Progenitor cell of endocrine pancreas (in vitro differentiated cells): ENCODE results near the gene NLRX1. TPM values are rescaled to one million over a fixed set of nuclear protein-coding genes. Genes with fewer than 3 reads are reported as not detected.
"Not testable (repeated sequence)": the region's sequence is repeated elsewhere in the genome, so short reads cannot be mapped to it uniquely, and the experiment has no call there.

Experiments
- DNase-seq: peaks from one replicate; pipeline ENCODE4 v3.0.0; 2021; ENCODE audit warnings: low spot score; ENCODE audit not compliant: unreplicated experiment
- H3K27ac Mint-ChIP-seq: 2 replicates; pipeline ENCODE4 v1.8.0; 2021; ENCODE audit warnings: mild to moderate bottlenecking, moderate library complexity, mixed read lengths
- H3K27me3 Mint-ChIP-seq: 2 replicates; pipeline ENCODE4 v1.8.0; 2021; ENCODE audit warnings: mixed read lengths
- H3K36me3 Mint-ChIP-seq: 2 replicates; pipeline ENCODE4 v1.8.0; 2022; ENCODE audit warnings: mixed read lengths; ENCODE audit not compliant: insufficient read depth
- H3K4me1 Mint-ChIP-seq: 2 replicates; pipeline ENCODE4 v1.8.0; 2021; ENCODE audit warnings: low read depth, mixed read lengths
- H3K4me3 Mint-ChIP-seq: 2 replicates; pipeline ENCODE4 v1.8.0; 2021; ENCODE audit warnings: low read depth, mild to moderate bottlenecking, moderate library complexity, mixed read lengths
- H3K9me3 Mint-ChIP-seq: 2 replicates; pipeline ENCODE4 v1.8.0; 2021; ENCODE audit warnings: low read depth, mixed read lengths
- CTCF ChIP-seq: fragments of 200-600 bp; sonication (generic); IDR thresholded peaks from one replicate; pipeline ENCODE4 v1.5.0; 2021; ENCODE audit warnings: antibody characterized with exemption, mild to moderate bottlenecking; ENCODE audit not compliant: unreplicated experiment
- total RNA-seq: library from RNA; stranded (reverse); gene quantifications from 2 replicates; pipeline ENCODE4 v1.2.1, GENCODE V29; 2021

NLRX1 gene
- total RNA-seq, 1 donor from 2014 or later, result 15.9 TPM

GRCh38 chr11:119188067-119188466 is 19.5 kb downstream of the NLRX1 start:
- peak overlapping the region; percentile 64 for H3K27ac Mint-ChIP-seq
- H3K4me1 Mint-ChIP-seq, result peaks cover 16% of the 10 kb centered on the region
- no peaks in the 10 kb centered on the region for H3K9me3 Mint-ChIP-seq
- peaks cover 2% of the 10 kb centered on the region for H3K36me3 Mint-ChIP-seq
- H3K4me3 Mint-ChIP-seq, result no peak overlapping the region
- no peaks in the 10 kb centered on the region for H3K27me3 Mint-ChIP-seq
- TF ChIP-seq CTCF, result no peak
- no peak for DNase-seq

GRCh38 chr11:119188887-119189286 is 20.4 kb downstream of the NLRX1 start:
- H3K4me3 Mint-ChIP-seq, result no peak overlapping the region
- DNase-seq, result no peak
- H3K27me3 Mint-ChIP-seq, result no peaks in the 10 kb centered on the region
- H3K4me1 Mint-ChIP-seq, result peaks cover 16% of the 10 kb centered on the region
- no peak for TF ChIP-seq CTCF
- H3K9me3 Mint-ChIP-seq, result no peaks in the 10 kb centered on the region
- H3K36me3 Mint-ChIP-seq, result peaks cover under 1% of the 10 kb centered on the region
- H3K27ac Mint-ChIP-seq, result no peak overlapping the region

GRCh38 chr11:119189393-119189792 is 20.9 kb downstream of the NLRX1 start:
- H3K4me3 Mint-ChIP-seq, result no peak overlapping the region
- TF ChIP-seq CTCF, result no peak
- no peak for DNase-seq
- no peaks in the 10 kb centered on the region for H3K9me3 Mint-ChIP-seq
- H3K27ac Mint-ChIP-seq, result no peak overlapping the region
- H3K27me3 Mint-ChIP-seq, result no peaks in the 10 kb centered on the region
- H3K4me1 Mint-ChIP-seq, result peaks cover 16% of the 10 kb centered on the region
- H3K36me3 Mint-ChIP-seq, result no peaks in the 10 kb centered on the region

GRCh38 chr11:119190531-119190930 is 22.0 kb downstream of the NLRX1 start:
- Mint-ChIP-seq H3K27me3 (no peaks in the 10 kb centered on the region), H3K9me3 (no peaks in the 10 kb centered on the region), H3K27ac (no peak overlapping the region), H3K36me3 (no peaks in the 10 kb centered on the region), H3K4me1 (peaks cover 21% of the 10 kb centered on the region), H3K4me3 (no peak overlapping the region)
- TF ChIP-seq CTCF, result no peak
- DNase-seq, result no peak

- peak overlapping the region; percentile 49 for H3K27ac Mint-ChIP-seq
- not testable (repeated sequence) for H3K36me3 Mint-ChIP-seq, H3K4me3 Mint-ChIP-seq, H3K9me3 Mint-ChIP-seq, H3K27me3 Mint-ChIP-seq, DNase-seq
- H3K4me1 Mint-ChIP-seq, result peaks cover 15% of the 10 kb centered on the region
Observed at GRCh38 chr11:119191265-119191664, 22.7 kb downstream of the NLRX1 start.

- no peak for DNase-seq
- Mint-ChIP-seq H3K9me3 (no peaks in the 10 kb centered on the region), H3K27me3 (no peaks in the 10 kb centered on the region), H3K4me1 (peaks cover 14% of the 10 kb centered on the region), H3K27ac (no peak overlapping the region), H3K4me3 (no peak overlapping the region), H3K36me3 (no peaks in the 10 kb centered on the region)
- TF ChIP-seq CTCF, result no peak
Observed at GRCh38 chr11:119192111-119192510, 23.6 kb downstream of the NLRX1 start.
